Stimulated activated CD4-positive, alpha-beta T cell treated with anti-CD3 and anti-CD28 coated beads, Interleukin-15, amount 100 ng/mL, for 48 hours (primary cell): ENCODE measurements around the gene ARF6.
"Not testable (repeated sequence)": the region's sequence is repeated elsewhere in the genome, so short reads cannot be mapped to it uniquely, and the experiment has no call there.

Source experiments
- DNase-seq, 2 donors: peaks; one replicate each; pipeline ENCODE4 v3.0.0-alpha.2; 2020; ENCODE audit warnings: low read depth in 2 of 2

The ARF6 gene

DNA sequence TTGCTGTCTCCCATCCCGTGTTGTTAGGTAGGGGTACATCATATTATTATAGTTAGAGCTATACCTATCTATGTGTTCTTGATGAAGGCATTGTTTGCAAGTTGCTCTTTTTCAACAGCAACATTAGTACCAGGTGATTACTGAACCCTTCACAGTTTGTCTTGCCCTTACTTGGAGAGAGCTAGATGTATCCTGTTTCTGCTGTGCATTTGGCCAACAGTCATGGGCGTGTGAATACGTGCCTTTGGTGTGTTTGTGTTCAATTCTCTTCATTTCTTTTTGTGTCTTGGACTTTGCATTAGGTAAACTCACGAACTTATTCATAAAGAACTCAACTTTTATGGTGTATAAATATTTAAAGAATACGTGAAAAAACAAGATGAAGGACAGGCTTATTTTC, 14.3 kb downstream of the ARF6 start:
- DNase-seq, result no peak

DNA sequence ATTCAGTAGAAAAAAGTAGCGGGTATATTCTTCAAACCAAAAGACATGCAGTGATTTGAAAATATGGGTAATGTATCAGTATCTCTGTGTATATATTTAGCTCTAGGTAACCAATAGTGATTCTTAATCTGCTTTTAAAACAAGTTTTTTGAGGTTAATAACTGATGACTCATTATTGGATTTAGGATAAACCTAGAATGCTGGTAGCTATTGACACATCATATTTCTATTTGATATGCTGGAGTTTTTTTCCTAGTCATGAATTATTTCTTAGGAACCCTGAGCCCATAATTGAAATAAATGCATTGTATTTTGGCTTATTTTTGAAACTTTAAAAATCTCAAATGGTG, 15.5 kb downstream of the ARF6 start:
- no peak for DNase-seq

DNA sequence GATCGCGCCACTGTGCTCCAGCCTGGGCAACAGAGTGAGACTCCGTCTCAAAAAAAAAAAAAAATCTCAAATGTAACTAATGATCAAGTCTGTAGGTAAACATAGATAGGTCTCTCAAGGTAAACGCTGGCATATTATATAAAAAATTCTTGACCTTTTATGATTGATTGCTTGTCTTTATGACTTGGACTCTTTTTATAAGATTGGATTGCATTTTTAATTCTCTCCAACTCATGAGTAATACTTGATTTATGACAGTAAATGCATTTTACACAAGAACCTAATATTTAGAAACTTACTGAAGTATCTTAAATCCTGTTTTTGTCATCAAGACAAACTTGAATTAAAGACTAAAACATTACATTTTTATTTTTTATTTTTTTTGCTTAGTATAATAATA, 16.1 kb downstream of the ARF6 start:
- no peak for DNase-seq

DNA sequence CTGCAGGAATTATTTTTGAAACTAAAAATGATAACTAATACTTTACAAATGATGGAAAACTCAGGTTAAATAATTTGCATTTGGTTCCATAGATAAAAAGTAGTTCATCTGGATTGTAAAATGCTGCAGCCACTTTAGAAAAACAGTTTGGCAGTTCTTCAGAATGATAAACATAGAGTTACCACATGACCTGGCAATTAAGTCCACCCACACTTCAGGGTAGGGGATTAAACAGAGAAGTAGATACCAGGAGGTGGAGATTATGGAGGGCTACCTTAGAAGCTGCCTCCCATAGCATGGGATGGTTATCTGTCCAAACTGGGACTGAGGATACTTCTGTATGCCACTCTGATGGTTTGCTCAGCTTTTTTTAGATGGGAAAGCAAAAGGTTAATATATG, 22.2 kb downstream of the ARF6 start:
- no peak for DNase-seq

DNA sequence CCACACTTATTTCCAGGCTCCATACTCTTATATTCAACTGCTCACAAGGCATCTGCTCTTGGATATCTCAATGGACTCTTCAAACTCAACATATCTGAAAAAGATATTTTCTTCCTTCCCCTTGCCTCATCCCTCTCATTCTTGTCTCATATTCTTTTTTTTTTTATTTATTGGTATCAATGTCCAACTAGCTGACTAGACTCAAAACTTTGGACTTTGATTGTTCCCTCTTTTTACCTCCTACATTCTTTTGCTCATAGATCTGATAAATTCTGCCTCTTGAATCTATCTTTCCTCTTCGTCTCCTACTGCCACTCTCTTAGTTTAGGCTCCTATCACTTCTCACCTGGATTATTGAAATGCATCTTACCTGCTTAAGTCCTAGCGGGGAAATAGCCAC, 25.8 kb downstream of the ARF6 start:
- DNase-seq, result no peak

DNA sequence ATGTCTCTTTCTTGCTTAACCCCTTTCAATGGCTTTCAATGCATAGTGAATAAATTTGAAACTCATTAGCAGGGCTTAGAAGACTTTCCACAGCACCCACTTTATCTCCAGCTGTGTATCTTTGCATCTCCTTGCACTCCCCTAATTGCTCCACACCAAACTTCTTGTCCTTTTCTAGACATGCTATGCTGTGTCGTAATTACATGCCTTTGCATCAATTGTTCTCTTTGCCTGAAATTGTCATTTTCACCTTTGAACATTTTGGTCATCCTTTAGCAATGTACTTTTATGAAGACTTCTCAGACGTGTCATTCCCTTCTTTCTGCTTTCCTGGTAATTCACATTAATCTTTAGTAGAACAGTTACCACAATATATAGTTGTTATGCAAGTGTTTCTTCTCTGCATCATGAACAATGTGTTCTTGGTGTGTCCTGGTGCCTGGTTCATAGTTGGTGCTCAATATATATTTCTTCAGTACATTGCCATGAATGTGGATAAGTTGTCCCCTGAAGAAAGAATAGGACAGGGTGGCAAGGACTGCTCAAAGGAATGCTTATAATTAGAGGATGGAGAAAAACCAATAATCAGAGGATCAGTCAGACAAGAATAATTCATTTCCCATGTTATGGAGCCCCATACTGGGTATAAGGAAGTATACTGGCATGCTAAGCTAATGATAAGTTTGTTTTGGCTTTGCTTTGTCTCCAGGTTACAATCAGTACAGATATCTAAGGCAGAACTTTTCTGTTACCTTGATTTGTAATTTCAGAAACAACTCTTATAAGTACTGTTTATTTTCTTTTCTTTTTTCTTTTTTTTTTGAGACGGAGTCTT, 27.2 kb downstream of the ARF6 start:
- DNase-seq, result no peak

DNA sequence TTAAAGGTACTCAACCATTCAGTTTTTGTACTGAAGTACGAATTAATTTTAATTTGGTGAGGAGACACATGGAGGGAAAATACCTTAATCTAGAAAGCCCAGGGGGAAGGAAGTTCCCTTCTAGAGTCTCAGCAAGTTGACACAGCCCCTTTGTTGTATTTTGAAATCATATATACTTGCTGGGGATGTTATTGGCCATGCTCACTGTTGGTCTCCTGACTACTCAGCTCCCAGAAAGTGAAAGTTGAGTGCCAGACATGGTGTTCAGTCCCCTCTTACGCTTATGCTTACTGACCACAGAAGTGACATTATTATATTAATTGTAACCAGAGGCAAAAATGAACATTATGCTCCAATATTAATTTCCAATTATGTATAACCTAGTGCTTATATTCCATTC, 28.1 kb downstream of the ARF6 start:
- no peak for DNase-seq

DNA sequence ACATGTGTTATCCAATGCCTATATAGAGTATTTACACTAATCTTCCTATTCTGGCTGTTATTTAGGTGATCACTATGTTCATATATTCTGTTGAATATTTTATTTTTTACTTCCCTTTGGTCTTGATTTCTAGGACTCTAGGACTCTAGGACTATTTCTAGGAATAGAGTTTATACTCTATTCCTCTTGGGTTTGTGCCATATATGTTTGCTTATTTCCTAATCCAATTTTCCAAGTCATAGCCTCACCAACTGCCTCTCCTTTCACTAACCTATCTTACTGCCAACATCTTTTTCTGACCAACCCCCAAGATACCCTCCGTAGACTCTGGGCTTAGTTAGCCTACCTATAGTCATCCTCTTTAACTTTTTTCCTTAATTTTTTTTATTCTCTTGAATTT, 28.5 kb downstream of the ARF6 start:
- no peak for DNase-seq

DNA sequence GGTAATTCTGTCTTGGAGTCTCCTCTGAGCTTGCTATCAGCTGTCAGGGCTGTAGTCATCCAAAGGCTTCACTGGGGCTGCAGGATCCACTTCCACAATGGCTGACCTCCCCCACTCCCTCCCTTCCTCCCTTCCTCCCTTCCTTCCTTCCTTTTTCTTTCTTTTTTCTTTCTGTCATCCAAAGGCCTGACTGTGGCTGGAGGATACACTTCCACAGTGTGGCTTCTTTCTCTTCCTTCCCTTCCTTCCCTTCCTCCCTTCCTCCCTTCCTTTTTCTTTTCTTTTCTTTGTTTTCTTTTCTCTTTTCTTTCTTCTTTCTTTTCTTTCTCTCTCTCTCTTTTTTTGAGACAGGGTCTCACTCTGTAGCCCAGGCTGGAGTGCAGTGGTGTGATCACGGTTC, 30.6 kb downstream of the ARF6 start:
- DNase-seq, result no peak

DNA sequence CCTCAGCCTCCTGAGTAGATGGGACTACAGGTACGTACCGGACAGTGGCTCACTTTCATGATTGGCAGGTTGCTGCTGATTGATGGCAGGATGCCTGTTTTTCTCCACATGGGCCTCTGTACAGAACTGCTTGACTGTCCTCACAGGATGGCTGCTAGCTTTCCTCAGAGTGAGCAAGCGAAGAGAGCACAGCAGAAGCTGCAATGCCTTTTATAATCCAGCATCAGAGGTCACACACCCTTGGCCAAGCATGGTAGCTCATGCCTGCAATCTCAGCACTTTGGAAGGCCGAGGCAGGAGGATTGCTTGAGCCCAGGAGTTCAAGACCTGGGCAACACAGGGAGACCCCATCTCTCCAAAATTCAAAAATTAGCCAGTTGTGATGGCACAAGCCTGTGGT, 31.0 kb downstream of the ARF6 start:
- no peak for DNase-seq

DNA sequence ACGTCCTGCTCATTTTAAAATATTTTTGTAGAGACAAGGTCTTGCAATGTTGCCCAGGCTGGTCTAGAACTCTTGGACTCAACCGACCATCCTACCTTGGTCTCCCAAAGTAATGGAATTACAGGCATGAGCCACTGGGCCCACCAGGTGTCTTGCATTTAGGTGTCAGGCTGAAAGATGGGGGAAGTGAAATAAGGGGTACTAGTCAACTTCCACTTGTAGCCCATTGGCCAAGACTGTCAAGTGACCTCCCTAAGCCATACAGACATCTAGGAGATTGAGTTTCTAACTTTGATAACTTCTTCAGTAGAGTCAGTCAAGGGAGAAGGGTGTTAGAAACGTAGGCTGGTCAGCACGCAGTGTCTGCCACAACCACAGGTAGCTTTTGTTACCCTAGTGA, 32.0 kb downstream of the ARF6 start:
- no peak for DNase-seq

DNA sequence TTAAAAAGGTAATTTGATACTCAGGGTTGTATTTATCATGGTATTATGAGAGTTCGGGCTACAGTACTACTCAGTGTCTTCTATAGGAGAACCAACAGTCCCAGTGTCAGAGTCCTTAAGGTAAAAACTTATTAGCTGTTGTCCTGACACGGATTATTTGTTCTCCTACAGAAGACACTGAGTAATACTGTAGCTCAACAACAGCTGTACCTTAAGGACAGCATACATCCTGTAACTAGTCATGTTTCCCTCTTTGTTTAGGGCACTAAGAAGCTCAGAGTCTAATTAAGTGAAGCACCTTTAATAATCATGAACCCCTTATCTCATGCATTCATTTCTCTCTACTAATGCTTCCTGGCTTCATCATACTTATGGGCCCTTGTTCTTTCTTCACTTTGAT, 33.9 kb downstream of the ARF6 start:
- DNase-seq, result no peak

DNA sequence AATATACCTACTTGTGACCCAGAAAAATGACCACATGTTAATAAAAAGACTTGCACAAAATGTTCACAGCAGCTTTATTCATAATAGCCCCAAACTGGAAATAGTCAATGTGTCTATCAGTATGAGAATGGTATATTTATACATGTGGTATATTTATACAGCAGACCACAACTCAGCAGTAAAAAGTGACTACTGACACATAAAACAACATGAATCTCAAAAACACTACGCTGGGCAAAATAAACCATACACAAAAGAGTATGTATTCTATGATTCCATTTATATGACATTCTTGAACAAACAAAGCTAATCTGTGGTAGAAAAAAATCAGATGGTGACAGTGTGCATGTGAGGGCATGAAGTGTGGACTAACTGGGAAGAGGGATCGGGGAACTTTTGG, 35.1 kb downstream of the ARF6 start:
- DNase-seq, result no peak

DNA sequence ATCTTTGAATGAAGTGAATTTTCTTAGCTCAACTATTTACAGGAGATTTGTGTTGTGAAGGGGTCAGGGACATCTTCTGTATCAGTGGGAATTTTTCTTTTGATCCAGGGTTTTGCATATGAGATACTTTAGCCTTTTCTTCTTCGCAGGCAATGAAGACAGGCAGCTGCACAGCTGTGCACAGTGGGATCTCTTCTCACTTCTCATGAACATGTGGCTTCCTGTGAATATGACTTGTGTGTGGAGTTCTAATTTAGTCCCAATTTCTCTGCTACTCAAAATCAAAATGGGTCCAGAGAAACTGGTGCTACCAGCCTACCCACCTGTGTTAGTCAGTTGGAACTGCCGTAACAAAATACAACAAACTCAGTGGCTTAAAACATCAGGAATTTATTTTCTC, 37.8 kb downstream of the ARF6 start:
- no peak for DNase-seq

DNA sequence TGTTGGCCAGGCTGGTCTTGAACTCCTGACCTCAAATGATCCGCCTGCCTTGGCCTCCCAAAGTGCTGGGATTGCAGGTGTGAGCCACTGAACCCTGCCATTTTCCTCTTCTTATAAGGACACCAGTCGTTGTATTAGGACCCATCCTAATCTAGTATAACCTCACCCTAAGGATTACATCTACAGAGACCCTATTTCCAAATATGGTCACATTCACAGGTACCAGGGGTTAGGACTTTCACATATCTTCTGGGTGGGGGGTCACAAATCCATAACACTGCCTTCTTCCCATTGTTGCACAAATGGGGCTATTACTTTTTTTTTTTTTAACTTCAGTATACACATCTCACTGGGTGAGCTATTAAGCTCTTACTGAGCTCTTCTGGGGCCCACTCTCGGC, 38.6 kb downstream of the ARF6 start:
- no peak for DNase-seq

DNA sequence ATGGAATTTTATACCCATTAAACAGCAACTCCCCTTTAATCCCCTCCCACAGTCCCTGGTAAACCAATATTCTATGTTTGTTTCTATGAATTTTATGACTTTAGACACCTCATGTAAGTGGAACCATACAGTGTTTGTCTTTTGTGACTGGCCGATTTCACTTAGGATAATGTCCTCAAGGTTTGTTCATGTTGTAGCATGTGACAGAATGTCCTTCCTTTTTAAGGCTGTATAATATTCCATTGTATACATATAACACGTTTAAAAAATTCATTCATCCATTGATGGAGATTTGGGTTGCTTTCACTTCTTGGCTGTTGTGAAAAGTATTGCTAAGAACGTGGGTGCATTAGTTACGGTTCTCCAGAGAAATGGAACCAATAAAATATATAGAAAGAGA, 40.2 kb downstream of the ARF6 start:
- no peak for DNase-seq

DNA sequence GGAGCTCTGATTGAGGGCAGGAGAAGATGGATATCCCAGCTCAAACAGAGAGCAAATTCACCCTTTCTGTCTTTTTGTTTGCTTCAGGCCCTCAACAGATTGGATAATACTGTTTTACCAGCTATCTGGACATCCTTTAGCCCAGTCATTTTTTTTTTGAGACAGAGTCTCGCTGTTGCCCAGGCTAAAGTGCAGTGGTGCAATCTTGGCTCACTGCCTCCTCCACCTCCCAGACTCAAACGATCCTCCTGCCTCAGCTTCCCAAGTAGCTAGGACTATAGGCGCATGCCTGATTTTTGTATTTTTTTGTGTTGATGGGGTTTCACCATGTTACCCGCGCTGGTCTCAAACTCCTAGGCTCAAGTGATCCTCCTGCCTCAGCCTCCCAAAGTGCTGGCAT, 40.8 kb downstream of the ARF6 start:
- DNase-seq, result no peak

DNA sequence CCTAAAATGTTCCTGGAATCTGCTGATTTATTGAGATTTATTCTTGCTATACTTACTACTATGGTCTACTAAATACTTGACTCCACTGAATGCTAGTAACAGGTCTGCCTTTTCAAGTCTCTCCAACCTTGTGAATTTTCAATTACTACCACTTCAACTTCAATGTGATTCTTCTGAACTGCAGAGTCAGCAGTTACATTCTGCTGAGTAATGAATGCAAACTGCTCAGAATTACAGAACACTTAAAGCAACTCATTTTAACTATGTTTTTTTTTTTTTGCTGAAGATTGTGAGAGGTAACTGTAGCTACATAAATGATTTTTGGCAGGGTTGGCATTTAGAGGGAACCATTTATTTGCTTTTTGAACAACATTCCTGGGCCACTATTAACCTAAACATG, 41.8 kb downstream of the ARF6 start:
- no peak for DNase-seq

DNA sequence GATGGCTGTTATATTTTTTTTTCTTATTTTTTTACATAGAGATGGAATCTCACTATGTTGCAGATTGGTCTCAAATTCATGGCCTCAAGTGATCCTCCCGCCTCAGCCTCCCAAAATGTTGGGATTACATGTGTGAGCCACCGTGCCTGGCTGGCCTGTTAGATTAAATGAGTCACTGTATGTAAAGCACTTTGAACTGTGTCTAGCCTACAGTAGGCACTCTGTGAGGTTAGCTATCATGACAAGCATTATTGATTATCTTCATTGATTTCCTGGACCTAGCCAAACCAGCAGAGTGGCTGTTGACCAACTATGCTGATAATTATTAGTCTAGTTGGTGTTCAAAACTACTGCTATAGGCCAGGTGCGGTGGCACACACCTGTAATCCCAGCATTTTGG, 42.6 kb downstream of the ARF6 start:
- no peak for DNase-seq

DNA sequence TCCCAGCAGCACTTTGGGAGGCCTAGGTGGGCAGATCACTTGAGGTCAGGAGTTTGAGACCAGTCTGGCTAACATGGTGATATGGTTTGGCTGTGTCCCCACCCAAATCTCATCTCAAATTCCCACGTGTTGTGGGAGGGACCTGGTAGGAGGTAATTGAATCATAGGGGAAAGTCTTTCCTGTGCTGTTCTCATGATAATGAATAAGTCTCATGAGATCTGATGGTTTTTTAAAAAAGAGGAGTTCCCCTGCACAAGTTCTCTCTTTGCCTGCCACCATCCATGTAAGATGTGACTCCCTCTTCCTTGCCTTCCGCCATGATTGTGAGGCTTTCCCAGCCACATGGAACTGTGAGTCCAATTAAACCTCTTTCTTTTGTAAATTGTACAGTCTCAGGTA, 43.4 kb downstream of the ARF6 start:
- DNase-seq, result not testable (repeated sequence)

DNA sequence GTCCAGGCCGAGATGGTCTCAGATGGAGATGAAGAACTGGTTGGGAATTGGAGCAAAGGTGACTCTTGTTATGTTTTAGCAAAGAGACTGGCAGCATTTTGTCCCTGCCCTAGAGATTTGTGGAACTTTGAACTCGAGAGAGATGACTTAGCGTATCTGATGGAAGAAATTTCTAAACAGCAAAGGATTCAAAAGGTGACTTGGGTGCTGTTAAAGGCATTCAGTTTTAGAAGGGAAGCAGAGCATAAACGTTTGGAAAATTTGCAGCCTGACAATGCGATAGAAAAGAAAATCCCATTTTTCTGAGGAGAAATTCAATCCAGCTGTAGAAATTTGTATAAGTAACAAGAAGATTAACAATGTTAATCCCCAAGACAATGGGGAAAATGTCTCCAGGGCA, 44.0 kb downstream of the ARF6 start:
- DNase-seq, result not testable (repeated sequence)

DNA sequence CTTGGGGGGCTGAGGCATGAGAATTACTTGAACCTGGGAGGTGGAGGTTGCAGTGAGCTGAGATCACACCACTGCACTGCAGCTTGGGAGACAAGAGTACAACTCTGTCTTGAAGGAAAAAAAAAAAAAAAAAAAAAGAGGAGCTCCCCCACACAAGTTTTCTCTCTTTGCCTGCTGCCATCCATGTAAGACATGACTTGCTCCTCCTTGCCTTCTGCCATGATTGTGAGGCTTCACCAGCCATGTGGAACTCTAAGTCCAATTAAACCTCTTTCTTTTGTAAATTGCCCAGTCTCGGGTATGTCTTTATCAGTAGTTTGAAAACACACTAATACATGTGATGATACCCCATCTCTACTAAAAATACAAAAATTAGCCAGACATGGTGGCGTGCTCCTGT, 46.3 kb downstream of the ARF6 start:
- not testable (repeated sequence) for DNase-seq

DNA sequence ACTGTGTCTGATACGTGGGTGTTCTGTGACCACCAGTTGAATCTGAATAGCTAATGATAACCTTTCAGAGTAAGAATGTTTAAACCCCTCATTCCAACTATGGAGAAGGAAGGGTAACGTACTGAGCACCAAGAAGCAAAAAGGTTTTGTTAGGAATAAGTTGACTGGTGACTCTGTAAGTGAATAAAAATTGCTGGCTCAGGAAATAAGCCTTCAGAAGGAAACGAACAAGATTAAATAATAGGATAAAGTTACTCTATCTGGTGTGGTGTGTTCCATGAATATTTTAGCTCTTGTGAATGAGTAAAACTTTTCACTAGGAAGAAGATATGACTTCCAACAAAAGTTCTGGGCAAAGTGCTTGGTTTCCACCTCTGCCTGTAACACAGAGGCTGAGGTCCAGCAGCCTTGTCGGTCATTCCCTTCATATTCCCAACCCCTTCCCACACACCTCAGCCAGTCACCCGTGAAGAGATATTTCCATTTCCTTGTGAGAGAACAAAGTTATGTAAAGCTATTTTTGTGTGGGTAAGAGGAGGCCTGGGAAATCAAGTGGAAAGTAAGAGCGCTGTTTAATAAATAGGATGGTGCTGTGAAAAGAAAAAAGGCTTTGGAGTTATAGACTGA, 47.1 kb downstream of the ARF6 start:
- DNase-seq, result no peak
